GM20431 (cell line): ENCODE results near the gene TYW1B.
"Not testable (repeated sequence)": the region's sequence is repeated elsewhere in the genome, so short reads cannot be mapped to it uniquely, and the experiment has no call there.

Experiments used
- in situ Hi-C: fragments of 300-500 bp; cut with MseI, MboI; formaldehyde crosslinking; loops from one replicate; pipeline ENCODE4 v1.15.0; 2020; ENCODE audit warnings: low sequenced_read_pairs; ENCODE audit not compliant: unreplicated experiment

The TYW1B gene

DNA sequence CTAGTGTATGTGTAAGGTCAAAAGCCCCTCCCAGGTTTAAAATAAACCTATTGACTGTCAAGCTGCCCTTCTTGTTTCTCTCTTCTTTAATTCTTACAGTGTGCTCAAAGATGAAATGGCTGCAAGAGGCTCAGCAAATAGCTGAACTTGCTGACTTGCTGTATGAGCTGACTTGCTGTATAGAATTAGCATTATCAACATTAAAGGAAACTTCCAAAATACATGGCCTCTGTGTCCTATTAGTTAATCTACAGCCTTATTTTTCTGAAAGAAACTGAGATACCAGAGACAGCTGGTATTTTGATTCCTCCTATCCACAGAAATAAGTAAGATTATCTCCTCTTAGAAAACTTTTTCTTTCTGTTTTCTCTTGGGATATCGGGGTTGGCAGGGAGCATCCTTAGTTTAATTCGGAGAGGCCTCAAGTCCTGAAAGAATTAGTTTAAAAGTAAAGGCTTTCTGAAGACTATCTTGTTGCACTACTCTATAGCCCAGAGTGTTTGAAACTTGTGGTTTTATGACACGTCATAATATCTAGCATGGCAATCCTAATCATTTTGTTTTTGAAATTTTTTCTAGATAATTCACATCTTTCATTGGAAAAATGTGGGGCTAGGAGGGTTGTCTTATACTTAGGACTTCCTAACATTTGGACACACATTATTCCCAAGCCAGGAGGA is 119.5 kb downstream of the TYW1B start:
- in situ Hi-C loops: not testable (repeated sequence)

DNA sequence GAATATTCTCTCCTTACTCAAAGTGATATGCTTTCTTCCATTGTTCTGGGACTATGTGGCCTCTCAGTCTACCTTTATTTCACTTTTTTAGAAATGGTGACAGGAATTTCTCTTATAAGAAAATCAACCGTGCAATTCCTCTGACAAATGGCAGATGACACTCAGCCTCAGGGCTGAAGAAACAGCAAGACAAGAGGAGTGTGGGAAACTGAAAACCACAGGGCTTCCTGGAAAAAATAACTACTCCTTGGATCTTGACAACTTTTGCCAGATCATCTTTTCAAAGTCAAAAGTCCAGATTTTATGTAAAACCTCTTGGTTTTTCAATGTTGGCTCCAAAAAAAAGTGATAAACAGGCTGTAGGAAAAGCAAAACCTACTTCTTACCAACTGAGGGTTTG is 121.5 kb downstream of the TYW1B start:
- in situ Hi-C loops: no loop called here

DNA sequence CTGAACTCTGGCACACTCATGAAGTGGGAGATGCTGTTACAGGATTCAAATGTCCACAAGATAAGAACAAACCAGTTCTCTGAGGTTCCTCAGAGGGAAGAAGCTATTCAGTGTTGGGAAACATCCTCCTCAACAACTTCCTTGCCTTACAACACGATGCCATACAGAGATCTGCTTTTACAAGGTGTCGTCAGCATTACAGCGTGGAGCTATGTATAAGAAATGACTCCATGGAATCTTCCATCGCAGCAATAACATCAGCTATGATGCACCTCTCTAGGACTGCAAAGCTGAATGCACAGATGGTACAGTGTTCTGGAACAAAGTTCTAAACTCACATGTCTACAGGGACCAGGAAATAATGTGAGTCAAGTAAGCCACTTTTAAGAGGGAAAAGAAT is 122.3 kb downstream of the TYW1B start:
- in situ Hi-C loops: not testable (repeated sequence)

DNA sequence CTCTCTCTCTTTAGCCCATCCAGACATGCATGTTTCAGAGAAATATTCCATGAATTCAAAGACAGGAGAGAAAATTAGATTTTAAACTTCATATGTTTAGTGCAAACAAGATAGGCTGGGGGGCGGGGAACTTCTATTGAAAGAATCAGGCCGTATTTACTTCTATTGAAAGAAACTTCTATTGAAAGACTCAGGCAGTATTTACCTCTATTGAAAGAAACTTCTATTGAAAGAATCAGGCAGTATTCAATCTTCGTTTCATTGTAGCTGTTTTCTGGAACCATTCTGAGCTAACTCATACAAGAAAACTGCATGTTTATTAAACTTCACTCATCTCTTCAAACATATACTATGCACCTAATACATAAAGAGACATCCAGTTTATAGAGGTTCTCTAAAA is 123.1 kb downstream of the TYW1B start:
- in situ Hi-C loops: no loop called here

DNA sequence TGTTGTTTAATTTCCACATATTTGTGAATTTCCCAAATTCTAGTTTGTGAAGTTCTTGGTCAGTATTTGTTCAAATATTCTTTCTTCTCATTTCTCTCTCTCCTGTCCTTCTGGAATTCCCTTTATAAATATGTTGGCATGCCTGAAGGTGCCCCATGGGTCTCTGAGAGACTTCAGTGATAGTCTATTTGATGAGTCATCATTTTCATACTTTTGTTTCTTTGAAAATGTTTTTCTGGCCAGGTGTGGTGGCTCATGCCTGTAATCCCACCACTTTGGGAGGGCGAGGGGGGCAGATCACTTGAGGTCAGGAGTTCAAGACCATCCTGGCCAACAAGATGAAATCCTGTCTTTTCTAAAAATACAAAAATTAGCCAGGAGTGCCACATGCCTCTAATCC is 127.5 kb downstream of the TYW1B start:
- in situ Hi-C loops: not testable (repeated sequence)

DNA sequence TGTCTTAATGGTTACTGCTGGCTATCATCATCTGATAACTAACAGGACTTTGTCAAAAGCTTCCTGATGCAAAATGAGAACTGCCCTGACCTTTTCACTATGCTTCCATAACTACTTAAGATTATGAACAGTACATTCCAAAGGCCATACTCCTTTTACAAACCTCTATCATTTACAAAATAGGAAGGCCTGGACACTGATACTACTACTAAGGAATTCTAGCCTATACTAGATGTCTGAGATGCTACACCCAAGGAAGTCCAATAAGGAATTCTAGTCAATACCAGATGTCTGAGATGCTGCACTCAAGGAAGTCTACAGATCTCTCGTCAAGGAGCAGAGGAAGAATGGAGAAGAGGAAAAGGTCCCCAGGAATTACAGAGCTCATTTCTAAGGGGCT is 130.9 kb downstream of the TYW1B start:
- in situ Hi-C loops: not testable (repeated sequence)

DNA sequence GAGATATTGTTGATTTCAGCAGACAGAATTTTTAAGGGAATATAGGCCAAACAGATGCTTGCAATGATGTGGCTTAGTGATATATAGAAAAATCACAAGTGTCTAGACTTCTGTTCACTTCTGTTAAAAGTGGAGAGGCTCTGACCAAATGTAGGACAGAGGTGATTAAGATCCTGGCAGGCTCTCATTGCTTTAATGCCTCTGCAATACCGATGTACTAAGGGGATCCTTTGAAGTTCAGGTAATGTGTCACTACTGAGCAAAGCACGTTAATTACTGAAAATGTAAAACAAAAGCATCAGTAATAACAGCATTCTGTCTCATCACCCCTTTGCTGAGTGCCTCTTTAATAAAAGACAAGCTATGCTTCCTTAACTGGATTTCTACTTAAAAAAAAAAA is 131.4 kb downstream of the TYW1B start:
- in situ Hi-C loops: not testable (repeated sequence)

DNA sequence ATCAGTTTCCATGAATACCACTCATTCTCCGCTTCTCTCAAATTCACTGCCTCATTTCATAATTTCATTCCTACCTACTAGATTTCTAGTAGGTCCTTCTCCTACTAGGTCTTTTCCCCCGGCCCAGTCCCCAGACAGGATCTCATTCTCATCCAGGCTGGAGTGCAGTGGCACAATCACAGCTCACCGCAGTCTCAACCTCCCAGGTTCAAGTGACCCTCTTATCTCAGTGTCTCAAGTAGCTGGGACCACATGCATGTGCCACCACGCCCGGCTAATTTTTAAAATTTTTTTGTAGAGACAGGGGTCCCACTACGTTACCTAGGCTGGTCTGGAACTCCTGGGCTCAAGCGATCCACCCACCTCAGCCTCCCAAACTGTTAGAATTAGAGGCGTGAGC is 132.5 kb downstream of the TYW1B start:
- in situ Hi-C loops: not testable (repeated sequence)

DNA sequence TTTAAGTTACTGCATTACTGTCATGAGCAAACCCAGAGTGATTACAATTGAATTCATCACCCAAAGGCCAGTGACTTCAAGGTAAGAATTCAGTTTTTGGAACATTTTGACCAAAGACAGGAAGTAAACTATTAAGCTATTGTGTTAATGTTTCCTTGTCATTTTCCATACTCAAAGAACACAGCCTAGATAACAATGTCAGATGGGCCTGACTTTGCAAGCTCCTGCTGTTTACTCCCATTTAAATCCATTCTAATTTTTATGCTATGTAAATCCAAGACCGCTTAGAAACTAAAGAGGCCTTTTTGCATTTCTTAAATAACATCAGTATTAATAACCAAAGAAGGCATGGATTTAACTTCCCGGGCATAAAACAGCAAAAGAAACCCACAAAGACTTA is 136.6 kb downstream of the TYW1B start:
- in situ Hi-C loops: not testable (repeated sequence)

DNA sequence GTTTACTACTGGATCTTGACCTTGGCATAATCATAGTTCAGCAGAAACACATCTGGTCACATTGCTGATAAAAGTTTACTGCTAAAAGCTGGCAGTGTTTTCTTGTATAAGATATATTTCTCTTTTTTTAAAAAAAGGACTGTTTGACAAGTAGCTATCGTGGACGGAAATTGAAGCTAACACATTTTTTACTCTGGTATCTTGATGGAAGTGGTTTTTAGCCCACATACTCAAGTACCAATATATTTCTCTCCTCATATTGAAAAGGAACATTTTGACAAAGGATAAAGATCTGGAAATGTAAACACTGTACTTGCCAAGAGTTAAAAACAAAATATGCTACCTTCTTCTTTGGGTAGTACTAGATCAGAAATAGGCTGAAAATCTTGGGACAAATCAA is 137.8 kb downstream of the TYW1B start:
- in situ Hi-C loops: not testable (repeated sequence)

DNA sequence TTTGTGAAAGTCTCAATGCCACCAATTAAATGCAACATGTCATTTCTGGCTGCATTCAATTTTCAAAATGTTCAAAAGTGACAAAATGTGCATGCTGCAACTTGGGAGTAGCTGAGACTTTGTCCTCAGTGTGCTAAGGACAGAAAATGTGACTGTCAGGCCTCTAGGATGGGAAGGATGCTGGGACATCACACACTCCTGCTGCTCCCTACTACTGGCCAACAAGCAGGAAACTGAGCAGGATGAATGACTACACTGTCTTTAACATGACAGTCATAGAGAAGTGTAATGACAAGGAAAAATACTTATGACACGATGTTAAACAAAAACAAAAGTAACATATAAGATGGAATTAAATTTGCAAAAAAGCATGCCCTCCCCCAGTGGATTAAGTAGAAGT is 138.7 kb downstream of the TYW1B start:
- in situ Hi-C loops: not testable (repeated sequence)

DNA sequence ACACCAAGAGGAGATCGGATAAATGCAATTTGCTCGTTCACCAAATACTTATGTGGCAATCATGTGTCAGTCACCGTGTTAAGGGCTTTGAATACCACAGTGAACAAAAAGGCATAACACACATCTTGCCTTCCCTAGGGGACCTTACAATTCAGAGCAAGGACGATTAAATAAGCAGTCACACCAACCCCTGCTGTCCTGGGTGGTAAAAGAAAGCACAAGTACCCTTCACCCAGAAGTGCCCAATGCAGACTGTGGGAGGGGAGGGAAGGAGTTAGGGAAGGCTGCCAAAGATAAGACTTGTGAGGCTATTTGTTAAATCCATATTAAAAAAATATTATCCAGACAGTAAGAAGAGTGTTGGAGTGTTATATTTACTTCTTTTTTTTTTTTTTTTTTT is 146.8 kb downstream of the TYW1B start:
- in situ Hi-C loops: not testable (repeated sequence)

DNA sequence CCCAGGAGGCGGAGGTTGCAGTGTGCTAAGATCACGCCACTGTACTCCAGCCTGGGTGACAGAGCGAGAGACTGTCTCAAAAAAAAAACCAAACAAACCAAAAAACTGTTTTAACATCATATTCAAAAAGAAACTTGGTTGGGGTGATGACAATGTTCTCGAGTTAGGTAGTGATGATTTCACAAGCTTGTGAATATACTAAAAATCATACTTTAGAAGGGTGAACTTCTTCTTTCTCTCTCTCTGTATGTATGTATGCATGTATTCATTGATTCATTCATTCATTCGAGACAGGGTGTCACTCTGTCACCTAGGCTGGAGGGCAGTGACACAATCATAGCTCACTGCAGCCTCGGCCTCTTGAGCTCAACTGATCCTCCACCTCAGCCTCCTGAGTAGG is 151.1 kb downstream of the TYW1B start:
- in situ Hi-C loops: not testable (repeated sequence)

DNA sequence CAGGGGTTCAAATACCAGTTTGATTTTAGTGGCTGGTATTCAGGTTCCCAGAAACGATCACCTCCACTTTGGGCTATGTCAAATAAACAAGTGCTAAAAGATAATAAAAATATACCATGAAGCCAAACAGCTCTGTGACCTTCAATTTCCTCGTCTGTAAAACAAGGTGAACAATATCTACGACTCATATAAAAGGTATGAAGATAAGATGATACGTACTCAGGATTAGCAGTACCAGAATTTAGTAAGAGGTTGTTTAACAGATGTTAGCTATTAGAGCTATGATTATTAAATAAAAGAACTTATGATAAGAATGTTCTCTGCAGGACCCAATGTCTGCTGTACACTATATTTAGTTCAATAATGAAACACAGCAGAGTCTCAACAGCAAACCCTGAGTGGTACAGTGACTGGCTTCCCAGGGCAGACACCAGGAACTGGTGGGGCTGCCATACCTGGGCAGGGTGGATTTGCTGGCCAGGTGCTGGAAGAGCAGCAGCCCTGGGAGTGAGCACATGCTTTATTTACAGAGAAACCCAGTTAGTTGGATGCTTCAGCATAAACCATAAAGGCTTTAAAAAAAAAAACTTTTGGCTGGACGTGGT is 151.8 kb downstream of the TYW1B start:
- in situ Hi-C loops: not testable (repeated sequence)

DNA sequence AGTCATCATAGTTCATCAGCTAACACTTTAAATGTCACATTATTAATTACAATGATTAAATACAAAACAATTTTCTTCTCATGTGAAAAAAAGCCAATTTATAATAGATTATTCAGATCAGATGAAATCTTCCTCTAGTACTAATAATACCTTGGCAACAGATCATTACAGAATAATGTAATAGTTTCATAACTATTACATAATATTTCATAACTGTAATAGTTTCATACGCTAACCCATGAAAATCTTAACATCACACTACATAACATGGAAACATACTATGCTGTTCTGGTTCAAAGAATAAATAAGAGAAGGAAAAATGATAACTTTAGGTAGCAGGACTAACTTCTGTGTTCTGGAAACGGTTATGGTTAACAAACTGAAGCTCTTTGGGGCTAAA is 152.3 kb downstream of the TYW1B start:
- in situ Hi-C loops: not testable (repeated sequence)

DNA sequence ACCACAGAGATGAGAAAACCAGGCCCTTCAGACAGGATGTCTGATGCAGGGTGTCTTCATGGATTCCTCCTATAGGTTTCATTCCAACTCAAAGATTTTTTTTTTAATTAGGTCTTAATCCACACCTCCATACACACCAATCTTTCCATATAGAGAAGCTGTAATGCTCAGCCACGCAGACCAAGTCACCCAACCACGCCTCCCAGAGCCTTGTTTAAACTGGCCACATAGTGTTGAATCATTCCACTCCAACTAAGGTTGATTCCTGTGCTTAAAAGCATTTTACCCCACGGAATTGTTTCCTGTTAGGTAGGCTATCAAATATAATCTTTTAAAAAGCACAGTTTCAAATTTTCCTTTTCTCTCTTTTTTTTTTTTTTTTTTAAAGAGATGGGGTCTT is 153.6 kb downstream of the TYW1B start:
- in situ Hi-C loops: no loop called here

DNA sequence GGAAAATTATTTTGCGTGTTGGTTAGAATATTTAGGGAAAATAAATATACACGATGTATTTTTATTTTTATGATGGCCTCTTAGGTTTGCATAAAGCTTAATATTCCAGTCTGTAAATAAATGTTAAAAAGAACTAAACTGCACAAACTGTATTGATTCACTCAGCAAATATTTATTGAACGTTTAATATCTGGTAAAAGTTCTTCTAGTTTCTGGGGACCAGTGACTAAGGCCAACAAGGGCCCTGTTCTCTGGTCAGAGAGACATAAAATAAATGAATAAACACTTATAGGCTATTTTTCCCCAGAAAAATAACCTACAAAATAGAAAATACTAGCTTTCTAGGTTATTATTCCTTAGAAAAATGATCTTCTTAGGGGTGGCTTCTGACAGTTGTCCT is 157.2 kb downstream of the TYW1B start:
- in situ Hi-C loops: not testable (repeated sequence)

DNA sequence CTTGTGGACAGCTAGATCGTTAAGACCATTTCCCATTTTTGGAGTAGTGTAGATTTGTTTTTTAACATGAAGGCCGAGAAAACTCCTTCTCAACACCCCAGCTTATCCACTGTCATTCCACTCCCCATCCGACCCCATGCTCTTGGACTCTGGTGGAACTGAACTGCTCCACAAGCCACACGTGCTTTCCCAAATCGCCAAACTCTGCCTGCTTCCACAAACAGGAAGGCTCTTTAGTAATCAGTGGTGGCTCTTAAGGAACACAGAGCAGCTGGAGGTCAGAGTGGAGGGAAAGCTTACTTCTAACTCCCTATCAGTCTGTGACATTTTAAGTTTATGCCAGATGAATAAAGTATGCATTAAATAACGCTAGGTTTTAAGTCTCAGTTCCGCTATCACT is 159.6 kb downstream of the TYW1B start:
- in situ Hi-C loops: not testable (repeated sequence)

DNA sequence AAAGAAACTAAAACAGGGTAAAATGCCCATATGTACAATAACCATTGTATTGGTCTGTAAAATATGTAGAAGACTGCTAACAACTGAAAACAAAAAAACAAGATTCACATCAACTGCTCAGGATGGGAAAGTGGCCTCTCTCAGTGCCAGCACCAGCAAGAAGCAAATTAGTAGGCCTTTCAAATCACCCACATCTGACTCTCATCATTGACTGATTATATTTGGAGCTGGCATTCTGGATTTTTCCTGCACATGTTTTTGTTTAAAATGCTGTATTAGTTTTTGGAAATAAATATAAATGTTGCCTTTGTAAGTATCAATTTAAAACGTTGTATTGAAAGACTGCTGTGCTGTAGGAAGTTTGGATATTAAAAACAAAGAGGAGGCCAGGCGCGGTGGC is 161.0 kb downstream of the TYW1B start:
- in situ Hi-C loops: not testable (repeated sequence)

DNA sequence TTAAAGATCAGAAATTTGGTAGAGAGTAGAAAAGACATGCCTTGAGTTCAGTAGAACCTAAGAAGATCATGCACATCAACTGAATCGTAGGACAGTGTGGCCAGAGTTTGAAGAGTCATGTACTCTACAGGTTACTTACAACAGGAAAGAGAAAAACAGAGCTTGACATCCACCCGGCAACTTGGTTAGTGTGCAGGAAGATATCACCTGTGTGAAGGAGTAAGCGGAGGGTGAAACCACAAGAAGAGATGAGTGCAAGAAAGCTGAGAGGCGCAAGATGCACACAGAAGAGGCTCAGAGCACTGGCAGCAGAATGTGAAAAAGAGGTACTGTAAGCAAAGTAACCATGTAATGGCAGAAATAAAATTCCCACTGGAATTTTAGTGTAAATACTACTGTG is 179.4 kb downstream of the TYW1B start:
- in situ Hi-C loops: not testable (repeated sequence)

DNA sequence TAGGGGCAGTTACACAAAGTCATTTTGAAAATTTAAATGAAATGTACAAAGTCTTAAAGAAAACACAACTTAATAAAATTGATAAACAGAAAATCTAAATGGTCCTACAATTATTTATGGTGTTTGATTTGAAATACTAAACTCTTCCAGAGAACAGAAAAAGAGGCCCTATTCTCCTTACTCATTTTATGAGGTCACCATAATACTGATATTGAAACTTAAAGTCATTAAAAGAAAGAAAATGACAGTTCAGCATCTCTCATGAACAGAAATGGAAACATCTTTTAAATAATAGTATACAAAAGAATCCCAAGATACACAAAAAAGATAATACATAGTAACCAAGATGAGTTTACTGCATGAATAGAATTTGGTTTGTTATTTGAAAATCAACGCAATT is 184.3 kb downstream of the TYW1B start:
- in situ Hi-C loops: not testable (repeated sequence)
